GM23338 (cell line): ENCODE measurements around the gene OR51G1.

Source experiments
- CREB1 ChIP-seq: fragments of 250-450 bp; sonication (Bioruptor Pico); IDR thresholded peaks from 2 replicates; pipeline ENCODE4 v1.5.0; 2020; ENCODE audit warnings: low read depth, mild to moderate bottlenecking, moderate library complexity
- CTCF ChIP-seq, 2 experiments: fragments of 200-600 bp in 1 of 2; sonication (generic) in 1 of 2; conservative IDR thresholded peaks; 2 replicates each; pipeline versions ENCODE4 v1.5.1 to v1.6.1; 2016 to 2017; ENCODE audit warnings: antibody characterized with exemption in 2 of 2, low read depth in 2 of 2, mild to moderate bottlenecking in 2 of 2, moderate library complexity in 1 of 2
- EZH2 ChIP-seq: fragments of 200-600 bp; sonication (generic); IDR thresholded peaks from one replicate; pipeline ENCODE4 v1.8.0; 2017; ENCODE audit warnings: antibody characterized with exemption, mild to moderate bottlenecking, low read depth; ENCODE audit not compliant: unreplicated experiment
- EZH2phosphoT487 ChIP-seq: fragments of 200-600 bp; sonication (generic); IDR thresholded peaks from one replicate; pipeline ENCODE4 v1.8.1; 2018; ENCODE audit warnings: antibody characterized with exemption; ENCODE audit not compliant: unreplicated experiment
- JUNB ChIP-seq: IDR thresholded peaks from one replicate; pipeline ENCODE4 v1.6.1; 2016; ENCODE audit warnings: antibody characterized with exemption; ENCODE audit not compliant: unreplicated experiment
- NANOG ChIP-seq: IDR thresholded peaks from 2 replicates; pipeline ENCODE4 v1.6.1; 2016; ENCODE audit warnings: antibody characterized with exemption, borderline replicate concordance
- POLR2AphosphoS5 ChIP-seq: IDR thresholded peaks from 2 replicates; pipeline ENCODE4 v1.6.1; 2016; ENCODE audit warnings: antibody characterized with exemption, low read depth
- REST ChIP-seq: IDR thresholded peaks from one replicate; pipeline ENCODE4 v1.6.1; 2018; ENCODE audit warnings: antibody characterized with exemption; ENCODE audit not compliant: unreplicated experiment
- STAT1 ChIP-seq: IDR thresholded peaks from one replicate; pipeline ENCODE4 v1.6.1; 2016; ENCODE audit warnings: antibody characterized with exemption; ENCODE audit not compliant: unreplicated experiment

- no peak for TF ChIP-seq EZH2
- no peak for TF ChIP-seq NANOG
- TF ChIP-seq CREB1 (CRISPR knock-in tag): no peak
- no peak for TF ChIP-seq EZH2phosphoT487
- no peak for TF ChIP-seq STAT1
- TF ChIP-seq CTCF (conservative IDR thresholded peaks at IDR 0.05; ENCODE audit: low read depth in 2 of 2): no peak
- no peak for TF ChIP-seq REST
- no peak for TF ChIP-seq POLR2AphosphoS5
- no peak for TF ChIP-seq JUNB
Measured at GRCh38 chr11:4962816-4963215, 38.7 kb upstream of the OR51G1 start.
